ENCODE measurements around the gene CLIP2.

GRCh38 chr7:74271742-74272141 is 17.5 kb upstream of the CLIP2 start:
- TF ChIP-seq POLR2A (IDR thresholded peaks at IDR 0.05; ENCODE audit: low read depth, low read length) (no peak), POLR2AphosphoS5 (IDR thresholded peaks at IDR 0.05; ENCODE audit: low read depth, low read length) (no peak)

All from GM12892 (cell line).